Panc1 (cell line): ENCODE measurements around the gene KIF26B.

Source experiments
- TF ChIP-seq, protein P1 (sequence below): fragments of 450-650 bp; IDR thresholded peaks from 2 replicates; pipeline ENCODE4 v1.5.1; 2017; ENCODE audit warnings: mild to moderate bottlenecking
- TF ChIP-seq, protein P2 (sequence below), 2 experiments: IDR thresholded peaks; 2 replicates each; pipeline ENCODE4 v1.6.1; 2011 to 2012; ENCODE audit warnings: low read depth in 2 of 2, control low read depth in 1 of 2, low read length in 1 of 2, mild to moderate bottlenecking in 1 of 2, moderate library complexity in 1 of 2; ENCODE audit not compliant: insufficient read depth in 1 of 2

DNA sequence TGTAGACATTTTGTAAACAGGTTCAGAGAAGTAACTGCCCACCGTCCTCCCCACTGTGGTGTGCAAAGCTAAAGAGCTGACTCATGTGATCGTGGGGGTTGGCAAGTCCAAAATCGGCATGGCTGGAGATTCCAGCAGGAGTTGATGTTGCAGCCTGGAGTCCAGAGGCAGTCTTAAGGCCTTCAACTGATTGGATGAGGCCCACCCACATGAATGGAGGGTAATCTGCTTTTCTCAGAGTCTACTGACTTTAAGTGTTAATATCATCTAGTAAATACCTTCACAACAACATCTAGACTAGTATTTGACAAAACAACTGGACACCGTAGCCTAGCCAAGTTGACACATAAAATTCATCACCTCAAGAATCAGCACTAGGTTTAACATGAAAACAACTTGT is 281.6 kb downstream of the KIF26B start:
- TF ChIP-seq, protein P1, sequence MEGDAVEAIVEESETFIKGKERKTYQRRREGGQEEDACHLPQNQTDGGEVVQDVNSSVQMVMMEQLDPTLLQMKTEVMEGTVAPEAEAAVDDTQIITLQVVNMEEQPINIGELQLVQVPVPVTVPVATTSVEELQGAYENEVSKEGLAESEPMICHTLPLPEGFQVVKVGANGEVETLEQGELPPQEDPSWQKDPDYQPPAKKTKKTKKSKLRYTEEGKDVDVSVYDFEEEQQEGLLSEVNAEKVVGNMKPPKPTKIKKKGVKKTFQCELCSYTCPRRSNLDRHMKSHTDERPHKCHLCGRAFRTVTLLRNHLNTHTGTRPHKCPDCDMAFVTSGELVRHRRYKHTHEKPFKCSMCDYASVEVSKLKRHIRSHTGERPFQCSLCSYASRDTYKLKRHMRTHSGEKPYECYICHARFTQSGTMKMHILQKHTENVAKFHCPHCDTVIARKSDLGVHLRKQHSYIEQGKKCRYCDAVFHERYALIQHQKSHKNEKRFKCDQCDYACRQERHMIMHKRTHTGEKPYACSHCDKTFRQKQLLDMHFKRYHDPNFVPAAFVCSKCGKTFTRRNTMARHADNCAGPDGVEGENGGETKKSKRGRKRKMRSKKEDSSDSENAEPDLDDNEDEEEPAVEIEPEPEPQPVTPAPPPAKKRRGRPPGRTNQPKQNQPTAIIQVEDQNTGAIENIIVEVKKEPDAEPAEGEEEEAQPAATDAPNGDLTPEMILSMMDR: no peak
- TF ChIP-seq, protein P2, sequence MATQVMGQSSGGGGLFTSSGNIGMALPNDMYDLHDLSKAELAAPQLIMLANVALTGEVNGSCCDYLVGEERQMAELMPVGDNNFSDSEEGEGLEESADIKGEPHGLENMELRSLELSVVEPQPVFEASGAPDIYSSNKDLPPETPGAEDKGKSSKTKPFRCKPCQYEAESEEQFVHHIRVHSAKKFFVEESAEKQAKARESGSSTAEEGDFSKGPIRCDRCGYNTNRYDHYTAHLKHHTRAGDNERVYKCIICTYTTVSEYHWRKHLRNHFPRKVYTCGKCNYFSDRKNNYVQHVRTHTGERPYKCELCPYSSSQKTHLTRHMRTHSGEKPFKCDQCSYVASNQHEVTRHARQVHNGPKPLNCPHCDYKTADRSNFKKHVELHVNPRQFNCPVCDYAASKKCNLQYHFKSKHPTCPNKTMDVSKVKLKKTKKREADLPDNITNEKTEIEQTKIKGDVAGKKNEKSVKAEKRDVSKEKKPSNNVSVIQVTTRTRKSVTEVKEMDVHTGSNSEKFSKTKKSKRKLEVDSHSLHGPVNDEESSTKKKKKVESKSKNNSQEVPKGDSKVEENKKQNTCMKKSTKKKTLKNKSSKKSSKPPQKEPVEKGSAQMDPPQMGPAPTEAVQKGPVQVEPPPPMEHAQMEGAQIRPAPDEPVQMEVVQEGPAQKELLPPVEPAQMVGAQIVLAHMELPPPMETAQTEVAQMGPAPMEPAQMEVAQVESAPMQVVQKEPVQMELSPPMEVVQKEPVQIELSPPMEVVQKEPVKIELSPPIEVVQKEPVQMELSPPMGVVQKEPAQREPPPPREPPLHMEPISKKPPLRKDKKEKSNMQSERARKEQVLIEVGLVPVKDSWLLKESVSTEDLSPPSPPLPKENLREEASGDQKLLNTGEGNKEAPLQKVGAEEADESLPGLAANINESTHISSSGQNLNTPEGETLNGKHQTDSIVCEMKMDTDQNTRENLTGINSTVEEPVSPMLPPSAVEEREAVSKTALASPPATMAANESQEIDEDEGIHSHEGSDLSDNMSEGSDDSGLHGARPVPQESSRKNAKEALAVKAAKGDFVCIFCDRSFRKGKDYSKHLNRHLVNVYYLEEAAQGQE (IDR thresholded peaks at IDR 0.05; ENCODE audit: insufficient read depth in 1 of 2, low read depth in 2 of 2, low read length in 1 of 2): no peak
